Sigmoid colon (tissue), 7 donors: ENCODE results near the gene CHST8. TPM values are rescaled to one million over a fixed set of nuclear protein-coding genes. Genes with fewer than 3 reads are reported as not detected.

Experiments
- DNase-seq: peaks from one replicate; pipeline ENCODE4 v3.0.0-alpha.2; 2019
- H3K27ac ChIP-seq, 4 donors: fragments of 200-600 bp; sonication (generic); one replicate each; pipeline ENCODE4 v1.5.1; 2016 to 2019; ENCODE audit warnings: mild to moderate bottlenecking in 1 of 4
- H3K27me3 ChIP-seq, 3 donors: fragments of 200-600 bp; sonication (generic); one replicate each; pipeline ENCODE4 v1.5.1; 2019; ENCODE audit warnings: mild to moderate bottlenecking in 1 of 3
- H3K36me3 ChIP-seq, 4 donors: fragments of 200-600 bp; sonication (generic); one replicate each; pipeline ENCODE4 v1.5.1; 2016 to 2019
- H3K4me1 ChIP-seq, 4 donors: fragments of 200-600 bp; sonication (generic); one replicate each; pipeline ENCODE4 v1.5.1; 2017 to 2019
- H3K4me3 ChIP-seq, 4 donors: fragments of 200-600 bp; sonication (generic); one replicate each; pipeline ENCODE4 v1.5.1; 2017 to 2019; ENCODE audit warnings: mild to moderate bottlenecking in 2 of 4, moderate library complexity in 1 of 4
- H3K9me3 ChIP-seq, 4 donors: fragments of 200-600 bp in 3 of 4; sonication (generic) in 3 of 4; one replicate each; pipeline versions ENCODE4 v1.5.1 to v1.6.1; 2013 to 2019
- EP300 ChIP-seq, 4 donors: sonication (generic); formaldehyde crosslinking; IDR thresholded peaks; one replicate each; pipeline ENCODE4 v1.6.1; 2017; ENCODE audit warnings: antibody characterized with exemption in 4 of 4
- POLR2A ChIP-seq, 2 donors: fragments of 450-650 bp; IDR thresholded peaks; one replicate each; pipeline ENCODE4 v1.6.1; 2016; ENCODE audit warnings: antibody characterized with exemption in 2 of 2, mild to moderate bottlenecking in 2 of 2, moderate library complexity in 2 of 2
- POLR2AphosphoS5 ChIP-seq, 4 donors: sonication (generic); formaldehyde crosslinking; IDR thresholded peaks; one replicate each; pipeline ENCODE4 v1.6.1; 2017; ENCODE audit warnings: antibody characterized with exemption in 4 of 4
- WGBS, 2 donors: extraction: QIAGEN DNeasy Blood & Tissue Kit; methylation state at CpG; one replicate each; pipeline ENCODE4 v1.1.7; 2013; 5-methylcytosine and 5-hydroxymethylcytosine counted together
- intact Hi-C: fragments of 100-400 bp; cut with DNase I; formaldehyde crosslinking; loops from one replicate; pipeline ENCODE4 v1.15.1; 2023
- polyA plus RNA-seq, 3 donors: library from polyadenylated mRNA; stranded (reverse); fragments of 200-250 nt; gene quantifications; one replicate each; pipeline ENCODE4 v1.2.3, GENCODE V29; 2013
- total RNA-seq, 4 donors: library from RNA; depleted of rRNA; stranded (reverse); fragments of >200 nt; gene quantifications; one replicate each; pipeline ENCODE4 v1.1.0, GENCODE V29; 2016
- TF ChIP-seq, protein P1 (sequence below), 4 experiments: fragments of 450-650 bp in 3 of 4; fragments of 200-600 bp in 1 of 4; IDR thresholded peaks; one replicate each; pipeline ENCODE4 v1.5.1; 2016 to 2019; ENCODE audit warnings: antibody characterized with exemption in 4 of 4, mild to moderate bottlenecking in 3 of 4, moderate library complexity in 2 of 4
- donor health status: healthy with polysubstance abuse.
- donor health status: Bipolar disorder and iron deficiency.
- donor health status: healthy.

CHST8 gene
- total and polyA plus RNA-seq, 7 donors: 0.35 to 0.60 (median 0.36) TPM; not detected in 4

DNA sequence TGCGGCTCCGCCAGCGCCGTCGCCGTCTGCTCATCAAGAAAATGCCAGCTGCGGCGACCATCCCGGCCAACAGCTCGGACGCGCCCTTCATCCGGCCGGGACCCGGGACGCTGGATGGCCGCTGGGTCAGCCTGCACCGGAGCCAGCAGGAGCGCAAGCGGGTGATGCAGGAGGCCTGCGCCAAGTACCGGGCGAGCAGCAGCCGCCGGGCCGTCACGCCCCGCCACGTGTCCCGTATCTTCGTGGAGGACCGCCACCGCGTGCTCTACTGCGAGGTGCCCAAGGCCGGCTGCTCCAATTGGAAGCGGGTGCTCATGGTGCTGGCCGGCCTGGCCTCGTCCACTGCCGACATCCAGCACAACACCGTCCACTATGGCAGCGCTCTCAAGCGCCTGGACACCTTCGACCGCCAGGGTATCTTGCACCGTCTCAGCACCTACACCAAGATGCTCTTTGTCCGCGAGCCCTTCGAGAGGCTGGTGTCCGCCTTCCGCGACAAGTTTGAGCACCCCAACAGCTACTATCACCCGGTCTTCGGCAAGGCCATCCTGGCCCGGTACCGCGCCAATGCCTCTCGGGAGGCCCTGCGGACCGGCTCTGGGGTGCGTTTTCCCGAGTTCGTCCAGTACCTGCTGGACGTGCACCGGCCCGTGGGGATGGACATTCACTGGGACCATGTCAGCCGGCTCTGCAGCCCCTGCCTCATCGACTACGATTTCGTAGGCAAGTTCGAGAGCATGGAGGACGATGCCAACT is 150.5 kb downstream of the CHST8 start:
- TF ChIP-seq, protein P1, sequence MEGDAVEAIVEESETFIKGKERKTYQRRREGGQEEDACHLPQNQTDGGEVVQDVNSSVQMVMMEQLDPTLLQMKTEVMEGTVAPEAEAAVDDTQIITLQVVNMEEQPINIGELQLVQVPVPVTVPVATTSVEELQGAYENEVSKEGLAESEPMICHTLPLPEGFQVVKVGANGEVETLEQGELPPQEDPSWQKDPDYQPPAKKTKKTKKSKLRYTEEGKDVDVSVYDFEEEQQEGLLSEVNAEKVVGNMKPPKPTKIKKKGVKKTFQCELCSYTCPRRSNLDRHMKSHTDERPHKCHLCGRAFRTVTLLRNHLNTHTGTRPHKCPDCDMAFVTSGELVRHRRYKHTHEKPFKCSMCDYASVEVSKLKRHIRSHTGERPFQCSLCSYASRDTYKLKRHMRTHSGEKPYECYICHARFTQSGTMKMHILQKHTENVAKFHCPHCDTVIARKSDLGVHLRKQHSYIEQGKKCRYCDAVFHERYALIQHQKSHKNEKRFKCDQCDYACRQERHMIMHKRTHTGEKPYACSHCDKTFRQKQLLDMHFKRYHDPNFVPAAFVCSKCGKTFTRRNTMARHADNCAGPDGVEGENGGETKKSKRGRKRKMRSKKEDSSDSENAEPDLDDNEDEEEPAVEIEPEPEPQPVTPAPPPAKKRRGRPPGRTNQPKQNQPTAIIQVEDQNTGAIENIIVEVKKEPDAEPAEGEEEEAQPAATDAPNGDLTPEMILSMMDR (IDR thresholded peaks at IDR 0.05): no peak
- TF ChIP-seq EP300 (IDR thresholded peaks at IDR 0.05) (no peak), POLR2AphosphoS5 (IDR thresholded peaks at IDR 0.05) (no peak), POLR2A (IDR thresholded peaks at IDR 0.05) (no peak)
- Histone ChIP-seq H3K36me3 (no peaks in the 10 kb centered on the region), H3K4me1 (peaks cover 0 to 8% (median 1%) of the 10 kb centered on the region in 4 donors), H3K27me3 (peaks cover 0 to 24% (median 8%) of the 10 kb centered on the region in 3 donors), H3K9me3 (no peaks in the 10 kb centered on the region), H3K27ac (no peak overlapping the region), H3K4me3 (no peak overlapping the region)
- intact Hi-C loops: loop anchor here (5.0 to 10.0 kb wide), 3 partner anchors 355 to 627 kb away; no protein-coding TSS in a partner anchor
- WGBS, 2 donors: 94 to 96% methylated on average over 72 of the region's 72 CpGs
- no peak for DNase-seq

DNA sequence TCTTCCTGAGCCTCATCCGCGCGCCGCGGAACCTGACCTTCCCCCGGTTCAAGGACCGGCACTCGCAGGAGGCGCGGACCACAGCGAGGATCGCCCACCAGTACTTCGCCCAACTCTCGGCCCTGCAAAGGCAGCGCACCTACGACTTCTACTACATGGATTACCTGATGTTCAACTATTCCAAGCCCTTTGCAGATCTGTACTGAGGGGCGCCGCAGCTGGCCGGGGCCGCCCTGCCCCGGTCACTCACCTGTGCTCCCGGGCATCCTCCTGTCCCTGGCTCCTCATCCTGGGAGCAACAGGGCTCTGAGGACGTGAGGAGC is 151.1 kb downstream of the CHST8 start:
- TF ChIP-seq POLR2AphosphoS5 (IDR thresholded peaks at IDR 0.05) (no peak), EP300 (IDR thresholded peaks at IDR 0.05) (no peak), POLR2A (IDR thresholded peaks at IDR 0.05) (no peak)
- TF ChIP-seq, protein P1 (IDR thresholded peaks at IDR 0.05): no peak
- Histone ChIP-seq H3K4me3 (no peak overlapping the region), H3K36me3 (no peaks in the 10 kb centered on the region), H3K27ac (no peak overlapping the region), H3K27me3 (peaks cover 0 to 25% (median 3%) of the 10 kb centered on the region in 3 donors), H3K9me3 (no peaks in the 10 kb centered on the region), H3K4me1 (peaks cover 0 to 8% (median 1%) of the 10 kb centered on the region in 4 donors)
- 93 to 96% methylated on average over 23 of the region's 23 CpGs for WGBS, 2 donors
- intact Hi-C loops: loop anchor here (5.0 to 10.0 kb wide), 3 partner anchors 356 to 628 kb away; no protein-coding TSS in a partner anchor
- no peak for DNase-seq

DNA sequence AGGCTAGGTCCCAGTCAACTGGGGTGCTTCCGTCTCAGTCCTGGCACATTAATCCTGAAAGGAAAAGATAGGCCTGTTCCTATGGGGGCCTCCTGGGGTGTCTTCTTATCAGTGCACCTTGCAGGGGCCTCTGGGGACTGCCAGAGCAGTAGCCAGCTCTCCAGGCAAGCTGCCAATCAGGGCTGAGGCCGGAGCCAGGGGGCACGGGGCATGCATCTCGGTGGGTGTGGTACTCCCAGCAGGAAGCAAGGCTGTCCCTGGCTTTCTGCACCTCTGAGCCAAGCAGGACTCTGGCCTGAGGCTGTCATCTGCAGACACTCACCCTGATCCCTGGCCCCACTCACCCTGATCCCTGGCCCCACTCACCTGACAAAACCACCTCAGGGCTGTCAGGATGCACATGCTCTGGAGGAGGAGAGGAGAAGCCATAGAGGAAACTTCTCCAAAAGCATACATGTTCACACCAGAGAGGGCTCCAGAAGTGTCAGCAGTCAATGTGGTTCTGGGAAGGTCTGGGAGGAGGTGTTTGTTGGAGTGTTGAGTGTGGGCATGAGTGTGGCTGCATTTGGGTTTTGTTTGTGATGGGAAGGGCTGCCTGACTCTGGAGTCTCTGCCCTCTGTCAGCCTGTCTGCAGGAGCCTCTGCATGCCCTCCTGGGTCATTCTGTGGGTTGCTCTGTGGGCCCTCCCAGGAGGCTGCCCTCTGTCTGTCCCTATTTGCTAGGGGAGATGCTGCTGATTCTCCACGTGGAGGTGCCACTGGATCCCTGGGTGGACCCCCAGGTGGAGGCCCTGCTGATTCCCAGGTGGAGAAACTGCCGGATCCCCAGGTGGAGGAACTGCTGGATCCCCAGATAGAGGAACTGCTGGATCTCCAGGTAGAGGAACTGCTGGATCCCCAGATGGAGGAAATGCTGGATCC is 152.2 kb downstream of the CHST8 start:
- TF ChIP-seq POLR2A (IDR thresholded peaks at IDR 0.05): no peak
- no peak for TF ChIP-seq EP300 (IDR thresholded peaks at IDR 0.05)
- TF ChIP-seq, protein P1 (IDR thresholded peaks at IDR 0.05): no peak
- TF ChIP-seq POLR2AphosphoS5 (IDR thresholded peaks at IDR 0.05): no peak
- Histone ChIP-seq H3K27me3 (peaks cover 0 to 24% (median 8%) of the 10 kb centered on the region in 3 donors), H3K27ac (no peak overlapping the region), H3K4me1 (peaks cover 0 to 14% (median 6%) of the 10 kb centered on the region in 4 donors), H3K36me3 (no peaks in the 10 kb centered on the region), H3K4me3 (no peak overlapping the region), H3K9me3 (no peaks in the 10 kb centered on the region)
- DNase-seq: no peak
- intact Hi-C loops: loop anchor here (5.0 to 10.0 kb wide), 3 partner anchors 357 to 629 kb away; no protein-coding TSS in a partner anchor
- WGBS, 2 donors: 28 to 52% methylated on average over 6 of the region's 6 CpGs

GRCh38 chr19:33774751-33775150 is 153.0 kb downstream of the CHST8 start:
- Histone ChIP-seq H3K4me1 (peaks cover 0 to 14% (median 6%) of the 10 kb centered on the region in 4 donors), H3K27ac (no peak overlapping the region), H3K27me3 (peaks cover 0 to 31% (median 15%) of the 10 kb centered on the region in 3 donors), H3K36me3 (no peaks in the 10 kb centered on the region), H3K9me3 (no peaks in the 10 kb centered on the region), H3K4me3 (no peak overlapping the region)
- TF ChIP-seq, protein P1 (IDR thresholded peaks at IDR 0.05): no peak
- TF ChIP-seq POLR2AphosphoS5 (IDR thresholded peaks at IDR 0.05) (no peak), EP300 (IDR thresholded peaks at IDR 0.05) (no peak), POLR2A (IDR thresholded peaks at IDR 0.05) (no peak)
- intact Hi-C loops: loop anchor here (5.0 to 10.0 kb wide), 4 partner anchors 223 to 630 kb away; no protein-coding TSS in a partner anchor
- 73 to 77% methylated on average over 6 of the region's 6 CpGs for WGBS, 2 donors
- DNase-seq: no peak
